Activated CD4-positive, alpha-beta T cell treated with anti-CD3 and anti-CD28 coated beads, Interleukin-2, amount 50 U/mL, for 24 hours (primary cell): ENCODE results near the gene COPB2.

ENCODE experiments used
- DNase-seq, 2 donors: peaks; one replicate each; pipeline ENCODE4 v3.0.0-alpha.2; 2020; ENCODE audit warnings: low read depth in 1 of 2, low spot score in 1 of 2

Gene COPB2

GRCh38 chr3:139327861-139328260, 61.6 kb downstream of the COPB2 start:
- DNase-seq: no peak

GRCh38 chr3:139327231-139327630, 62.2 kb downstream of the COPB2 start:
- DNase-seq: no peak

- no peak for DNase-seq
Observed at GRCh38 chr3:139326707-139327106, 62.7 kb downstream of the COPB2 start.

GRCh38 chr3:139326131-139326530, 63.3 kb downstream of the COPB2 start:
- no peak for DNase-seq

GRCh38 chr3:139325551-139325950, 63.9 kb downstream of the COPB2 start:
- DNase-seq: no peak

- no peak for DNase-seq
Observed at GRCh38 chr3:139324456-139324855, 65.0 kb downstream of the COPB2 start.

- no peak for DNase-seq
Observed at GRCh38 chr3:139323146-139323545, 66.3 kb downstream of the COPB2 start.

GRCh38 chr3:139322346-139322745, 67.1 kb downstream of the COPB2 start:
- DNase-seq: no peak

- no peak for DNase-seq
Observed at GRCh38 chr3:139320551-139321309, 68.7 kb downstream of the COPB2 start.

- DNase-seq: no peak
Observed at GRCh38 chr3:139319428-139320402, 69.7 kb downstream of the COPB2 start.

- DNase-seq: no peak
Observed at GRCh38 chr3:139318826-139319225, 70.6 kb downstream of the COPB2 start.

- no peak for DNase-seq
Observed at GRCh38 chr3:139318431-139318816, 71.0 kb downstream of the COPB2 start.

- no peak for DNase-seq
Observed at GRCh38 chr3:139317660-139318430, 71.6 kb downstream of the COPB2 start.

GRCh38 chr3:139317215-139317614, 72.2 kb downstream of the COPB2 start:
- no peak for DNase-seq

GRCh38 chr3:139313921-139314320, 75.5 kb downstream of the COPB2 start:
- no peak for DNase-seq

- DNase-seq: no peak
Observed at GRCh38 chr3:139312959-139313358, 76.5 kb downstream of the COPB2 start.

GRCh38 chr3:139312416-139312815, 77.0 kb downstream of the COPB2 start:
- DNase-seq: no peak

GRCh38 chr3:139311557-139311956, 77.9 kb downstream of the COPB2 start:
- DNase-seq: no peak

GRCh38 chr3:139310474-139310933, 78.9 kb downstream of the COPB2 start:
- no peak for DNase-seq

GRCh38 chr3:139309880-139310279, 79.6 kb downstream of the COPB2 start:
- no peak for DNase-seq

GRCh38 chr3:139309061-139309591, 80.3 kb downstream of the COPB2 start:
- DNase-seq: no peak
